IMR-90 (cell line): ENCODE results near the gene WDFY2. TPM values are rescaled to one million over a fixed set of nuclear protein-coding genes. Genes with fewer than 3 reads are reported as not detected.
A peak's percentile ranks its signal among the peaks of the same experiment; 100 is the strongest.

ENCODE experiments used
- ATAC-seq: fragments of 200-7000 bp; cut with Tn5 transposase; 2 replicates; pipeline ENCODE4 v1.9.1; 2020; ENCODE audit warnings: low read depth, mild to moderate bottlenecking, moderate library complexity
- BruUV-seq: library from RNA; stranded (reverse); fragments of 400-500 nt; replicated peaks from 2 replicates; lab custom pipeline; 2021; lab: Mats Ljungman, UMichigan
- CTCF ChIA-PET: fragments of 300-600 bp; formaldehyde crosslinking; extraction: SDS; loops from one replicate; lab custom pipeline; 2021; ENCODE audit warnings: antibody characterized with exemption; lab: Yijun Ruan, JAX
- POLR2A ChIA-PET: fragments of 300-600 bp; sonication (Branson Sonifier 250); formaldehyde crosslinking; loops from one replicate; lab custom pipeline; 2022; ENCODE audit warnings: antibody characterized with exemption; ENCODE audit not compliant: unreplicated experiment; lab: Charles Lee
- DNase-seq: peaks from one replicate; pipeline ENCODE4 v3.0.0; 2013
- H2AFZ ChIP-seq: replicated peaks from 2 replicates; pipeline ENCODE3; 2013; ENCODE audit warnings: low read length, mild to moderate bottlenecking; ENCODE audit not compliant: poor library complexity
- H2AK5ac ChIP-seq: 2 replicates; pipeline ENCODE4 v1.6.1; 2013; ENCODE audit warnings: low read depth, low read length, inconsistent platforms
- H2AK9ac ChIP-seq: replicated peaks from 2 replicates; pipeline ENCODE3; 2013; ENCODE audit warnings: mild to moderate bottlenecking, low read depth, low read length, moderate library complexity; ENCODE audit not compliant: poor library complexity
- H2BK120ac ChIP-seq: 2 replicates; pipeline ENCODE4 v1.6.1; 2013; ENCODE audit warnings: low read depth, low read length, inconsistent platforms
- H2BK15ac ChIP-seq: 3 replicates; pipeline ENCODE4 v1.6.1; 2013; ENCODE audit warnings: low read depth, low read length, inconsistent platforms
- H2BK20ac ChIP-seq: 2 replicates; pipeline ENCODE4 v1.6.1; 2013; ENCODE audit warnings: low read depth, mild to moderate bottlenecking, inconsistent platforms, low read length, moderate library complexity
- H2BK5ac ChIP-seq: 2 replicates; pipeline ENCODE4 v1.6.1; 2013; ENCODE audit warnings: mild to moderate bottlenecking, low read depth, low read length, inconsistent platforms; ENCODE audit not compliant: poor library complexity, severe bottlenecking
- H3K14ac ChIP-seq: replicated peaks from 2 replicates; pipeline ENCODE4 v1.6.1; 2013; ENCODE audit warnings: low read depth, low read length, inconsistent platforms
- H3K18ac ChIP-seq: 2 replicates; pipeline ENCODE4 v1.6.1; 2013; ENCODE audit warnings: low read depth, low read length, control low read depth
- H3K23ac ChIP-seq: 2 replicates; pipeline ENCODE4 v1.6.1; 2013; ENCODE audit warnings: low read depth, low read length, inconsistent platforms
- H3K27ac ChIP-seq: 2 replicates; pipeline ENCODE4 v1.5.1; 2013; ENCODE audit warnings: mild to moderate bottlenecking, control low read depth, low read length; ENCODE audit not compliant: insufficient read depth
- H3K27me3 ChIP-seq: 2 replicates; pipeline ENCODE4 v1.6.1; 2013; ENCODE audit warnings: low read length; ENCODE audit not compliant: control insufficient read depth, insufficient read depth
- H3K36me3 ChIP-seq: 2 replicates; pipeline ENCODE4 v1.6.1; 2013; ENCODE audit warnings: low read length, mixed read lengths; ENCODE audit not compliant: control insufficient read depth, insufficient read depth
- H3K4ac ChIP-seq: 2 replicates; pipeline ENCODE4 v1.6.1; 2013; ENCODE audit warnings: low read depth, low read length, inconsistent platforms
- H3K4me1 ChIP-seq: 2 replicates; pipeline ENCODE4 v1.6.1; 2013; ENCODE audit warnings: low read length, mixed read lengths; ENCODE audit not compliant: control insufficient read depth, insufficient read depth
- H3K4me2 ChIP-seq: 2 replicates; pipeline ENCODE4 v1.6.1; 2013; ENCODE audit warnings: low read depth, mild to moderate bottlenecking, control low read depth, low read length, moderate library complexity
- H3K4me3 ChIP-seq: 2 replicates; pipeline ENCODE4 v1.5.1; 2013; ENCODE audit warnings: low read depth, mild to moderate bottlenecking, control low read depth, low read length, moderate library complexity; ENCODE audit not compliant: insufficient read depth
- H3K56ac ChIP-seq: 2 replicates; pipeline ENCODE4 v1.6.1; 2013; ENCODE audit warnings: low read length, inconsistent platforms; ENCODE audit not compliant: insufficient read depth; ENCODE audit errors: extremely low read depth
- H3K79me1 ChIP-seq, 2 experiments: 2 replicates each; pipeline ENCODE4 v1.6.1; 2013; ENCODE audit warnings: low read length in 2 of 2, inconsistent platforms in 1 of 2, low read depth in 1 of 2
- H3K9ac ChIP-seq: 2 replicates; pipeline ENCODE4 v1.6.1; 2013; ENCODE audit warnings: low read depth, low read length, control low read depth
- H3K9me1 ChIP-seq: 2 replicates; pipeline ENCODE4 v1.6.1; 2013; ENCODE audit warnings: low read length, inconsistent platforms; ENCODE audit not compliant: insufficient read depth
- H3K9me3 ChIP-seq: 2 replicates; pipeline ENCODE4 v1.6.1; 2013; ENCODE audit warnings: low read length; ENCODE audit not compliant: control insufficient read depth, insufficient read depth
- H4K20me1 ChIP-seq: 2 replicates; pipeline ENCODE4 v1.6.1; 2013; ENCODE audit warnings: low read length, inconsistent platforms; ENCODE audit not compliant: insufficient read depth
- H4K5ac ChIP-seq: 2 replicates; pipeline ENCODE4 v1.6.1; 2013; ENCODE audit warnings: mild to moderate bottlenecking, low read depth, low read length, control low read depth
- H4K8ac ChIP-seq, 2 experiments: 2 replicates each; pipeline ENCODE4 v1.6.1; 2013; ENCODE audit warnings: low read depth in 2 of 2, low read length in 2 of 2, control low read depth in 1 of 2, inconsistent platforms in 1 of 2
- H4K91ac ChIP-seq: 2 replicates; pipeline ENCODE4 v1.6.1; 2013; ENCODE audit warnings: low read depth, low read length, inconsistent platforms; ENCODE audit not compliant: insufficient read depth
- BHLHE40 ChIP-seq: fragments of 150-350 bp; IDR thresholded peaks from 2 replicates; pipeline ENCODE4 v1.6.1; 2016; ENCODE audit warnings: mild to moderate bottlenecking, low read depth, low read length
- CHD1 ChIP-seq: IDR thresholded peaks from 2 replicates; pipeline ENCODE4 v1.6.1; 2012; ENCODE audit warnings: low read depth, low read length, improper control_type of control experiment
- CTCF ChIP-seq: conservative IDR thresholded peaks from 2 replicates; pipeline ENCODE4 v1.5.1; 2012; ENCODE audit warnings: mild to moderate bottlenecking, low read depth, low read length, improper control_type of control experiment
- ELK1 ChIP-seq: fragments of 150-350 bp; IDR thresholded peaks from 2 replicates; pipeline ENCODE4 v1.6.1; 2016; ENCODE audit warnings: low read depth, mild to moderate bottlenecking, low read length, moderate library complexity, borderline replicate concordance
- FOS ChIP-seq: fragments of 150-350 bp; IDR thresholded peaks from 2 replicates; pipeline ENCODE4 v1.6.1; 2016; ENCODE audit warnings: low read depth, low read length
- MAFK ChIP-seq: IDR thresholded peaks from 2 replicates; pipeline ENCODE4 v1.6.1; 2012; ENCODE audit warnings: low read depth, low read length, improper control_type of control experiment
- MAZ ChIP-seq: IDR thresholded peaks from 2 replicates; pipeline ENCODE4 v1.6.1; 2012; ENCODE audit warnings: low read depth, mild to moderate bottlenecking, low read length, improper control_type of control experiment, moderate library complexity, borderline replicate concordance
- MXI1 ChIP-seq: IDR thresholded peaks from 2 replicates; pipeline ENCODE4 v1.6.1; 2012; ENCODE audit warnings: low read depth, mild to moderate bottlenecking, low read length, moderate library complexity, borderline replicate concordance
- NFE2L2 ChIP-seq: fragments of 150-350 bp; IDR thresholded peaks from 2 replicates; pipeline ENCODE4 v1.6.1; 2016; ENCODE audit warnings: low read depth, mild to moderate bottlenecking, low read length
- RAD21 ChIP-seq: IDR thresholded peaks from 2 replicates; pipeline ENCODE4 v1.6.1; 2012; ENCODE audit warnings: low read length, improper control_type of control experiment
- RCOR1 ChIP-seq: IDR thresholded peaks from 2 replicates; pipeline ENCODE4 v1.6.1; 2012; ENCODE audit warnings: mild to moderate bottlenecking, low read length, improper control_type of control experiment; ENCODE audit not compliant: insufficient replicate concordance
- RFX5 ChIP-seq: IDR thresholded peaks from 2 replicates; pipeline ENCODE4 v1.8.0; 2012; ENCODE audit warnings: low read depth, mild to moderate bottlenecking, low read length, moderate library complexity
- USF2 ChIP-seq: fragments of 150-350 bp; IDR thresholded peaks from 2 replicates; pipeline ENCODE4 v1.6.1; 2017; ENCODE audit warnings: mild to moderate bottlenecking, antibody characterized with exemption, low read length, low read depth
- WGBS, 2 experiments: methylation state at CpG; one replicate each; pipeline versions ENCODE4 v1.1.5 to v1.1.7; 2013; ENCODE audit warnings: missing lambda C conversion rate in 2 of 2; ENCODE audit not compliant: insufficient read length in 1 of 2; ENCODE audit errors: extremely low coverage in 2 of 2; 5-methylcytosine and 5-hydroxymethylcytosine counted together
- dilution Hi-C: fragments of 300-500 bp; cut with HindIII; formaldehyde crosslinking; loops from one replicate; pipeline ENCODE4 v1.14.3; 2018; ENCODE audit warnings: low sequenced_read_pairs; ENCODE audit not compliant: unreplicated experiment
- in situ Hi-C: fragments of 300-500 bp; cut with MboI; formaldehyde crosslinking; loops from 3 replicates; pipeline ENCODE4 v1.14.3; 2019; ENCODE audit warnings: low sequenced_read_pairs, inconsistent platforms, mixed read lengths
- intact Hi-C: fragments of 100-400 bp; cut with micrococcal nuclease; formaldehyde crosslinking; loops from 2 replicates; pipeline ENCODE4 v1.10.0; 2022
- polyA plus RNA-seq, 3 experiments: library from polyadenylated mRNA; depleted of rRNA; stranded (reverse); fragments of >200 nt; gene quantifications; 2 replicates each; pipeline ENCODE4 v1.2.3, GENCODE V29; 2012; ENCODE audit warnings: low replicate concordance in 1 of 3
- total RNA-seq: library from RNA; depleted of rRNA; stranded (reverse); fragments of >200 nt; gene quantifications from 2 replicates; pipeline ENCODE4 v1.2.3, GENCODE V29; 2012

The WDFY2 gene
- total and polyA plus RNA-seq, 2 of the 4 experiments (the other 2 are of a cell fraction), result 4.3 to 5.4 TPM

- Histone ChIP-seq H4K91ac (peak overlapping the region; percentile 35; the same call in 1 of the 2 replicates), H2BK5ac (peak overlapping the region; percentile 82), H2AFZ (no peak overlapping the region), H4K5ac (peak overlapping the region; percentile 67; the same call in 1 of the 2 replicates), H3K4me1 (peaks cover 15% of the 10 kb centered on the region), H4K20me1 (peaks cover 7% of the 10 kb centered on the region; the same call in 1 of the 2 replicates), H3K4me3 (no peak overlapping the region), H3K14ac (peak overlapping the region; percentile 39), H3K36me3 (no peaks in the 10 kb centered on the region), H3K9me1 (peaks cover 11% of the 10 kb centered on the region), H2BK120ac (peak overlapping the region; percentile 80), H3K18ac (peak overlapping the region; percentile 81), H2BK20ac (peak overlapping the region; percentile 86), H4K8ac (peak overlapping the region in 1 of 2 experiments; percentile 27; a peak in 1 of 4 replicates), H2BK15ac (peak overlapping the region; percentile 11; the same call in 1 of the 3 replicates), H3K23ac (peak overlapping the region; percentile 2; the same call in 1 of the 2 replicates), H3K9ac (no peak overlapping the region), H3K9me3 (no peaks in the 10 kb centered on the region), H3K4me2 (peak overlapping the region; percentile 86), H3K27me3 (no peaks in the 10 kb centered on the region), H2AK5ac (peak overlapping the region; percentile 49; the same call in 1 of the 2 replicates), H3K27ac (peak overlapping the region; percentile 76), H3K56ac (peak overlapping the region; percentile 28), H2AK9ac (no peak overlapping the region), H3K4ac (peak overlapping the region; percentile 57), H3K79me1 (peaks cover 18 to 66% of the 10 kb centered on the region in 2 experiments)
- in situ Hi-C loops (no loop called here), dilution Hi-C loops (no loop called here), intact Hi-C loops (loop anchor here (2.0 kb wide), 2 partner anchors 86 to 192 kb away; partner anchors contain the start of gene INTS6)
- WGBS, 2 experiments, result no CpG with 5 or more reads among the region's 1 CpG
- POLR2A ChIA-PET, result interaction anchor here (0.6 to 1.1 kb wide), 2 partner anchors 25 to 194 kb away, joined by 4 read pairs; no protein-coding TSS in a partner anchor
- no peak for TF ChIP-seq RCOR1
- TF ChIP-seq RAD21, result no peak
- no peak for TF ChIP-seq MXI1
- no peak for TF ChIP-seq NFE2L2
- no peak for TF ChIP-seq USF2
- no peak for TF ChIP-seq ELK1
- TF ChIP-seq FOS, result no peak
- TF ChIP-seq CHD1, result no peak
- TF ChIP-seq MAZ, result no peak
- TF ChIP-seq MAFK, result no peak
- no peak for TF ChIP-seq CTCF
- TF ChIP-seq BHLHE40, result no peak
- no peak for TF ChIP-seq RFX5
- CTCF ChIA-PET, result interaction anchor here (0.6 to 1.3 kb wide), 5 partner anchors 14 to 1534 kb away, joined by 3 to 7 read pairs (median 4); no protein-coding TSS in a partner anchor
- DNase-seq (peak; percentile 21), ATAC-seq (no peak)
- BruUV-seq, result no TSS peak
Measured at GRCh38 chr13:51644654-51645053, 60.4 kb downstream of the WDFY2 start.
